ENCODE results near the gene ITPKC.

The ITPKC gene

DNA sequence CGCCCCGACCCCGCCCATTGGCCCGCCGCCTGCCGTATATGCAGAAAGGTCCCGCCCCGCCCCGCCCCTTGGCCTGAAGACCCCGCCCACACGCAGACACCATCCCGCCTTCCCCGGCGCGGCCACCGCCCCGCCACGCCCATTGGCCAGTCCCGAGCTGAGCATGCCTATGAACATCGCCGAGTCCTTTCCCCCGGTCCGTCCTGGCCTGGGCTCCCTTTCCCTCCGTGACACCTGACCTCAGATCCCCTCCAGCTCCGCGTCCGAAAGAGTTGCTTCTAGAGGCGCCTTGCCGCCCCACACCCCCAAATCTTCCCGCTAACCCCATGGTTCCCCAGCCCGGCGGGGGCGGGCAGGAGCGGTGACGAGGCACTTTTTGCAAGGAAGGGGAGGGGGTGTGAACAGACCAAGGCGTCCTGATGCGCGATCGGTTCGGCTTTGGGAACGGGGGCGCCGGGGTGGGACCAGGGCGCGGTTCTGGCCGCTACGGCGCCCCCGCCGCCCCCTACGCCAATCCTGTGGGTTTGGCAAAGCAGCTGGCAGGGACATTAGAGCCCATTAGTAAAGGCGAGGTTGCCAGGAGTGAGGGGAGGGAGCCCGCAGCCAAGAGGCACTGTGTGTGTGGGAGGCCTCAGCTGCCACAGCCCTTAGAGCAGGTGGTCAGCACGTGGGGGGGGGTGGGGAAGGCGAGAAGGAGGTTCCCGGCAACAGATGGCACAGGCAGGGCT is 26.1 kb upstream of the ITPKC start:
- peak; percentile 90 to 92 for DNase-seq

DNA sequence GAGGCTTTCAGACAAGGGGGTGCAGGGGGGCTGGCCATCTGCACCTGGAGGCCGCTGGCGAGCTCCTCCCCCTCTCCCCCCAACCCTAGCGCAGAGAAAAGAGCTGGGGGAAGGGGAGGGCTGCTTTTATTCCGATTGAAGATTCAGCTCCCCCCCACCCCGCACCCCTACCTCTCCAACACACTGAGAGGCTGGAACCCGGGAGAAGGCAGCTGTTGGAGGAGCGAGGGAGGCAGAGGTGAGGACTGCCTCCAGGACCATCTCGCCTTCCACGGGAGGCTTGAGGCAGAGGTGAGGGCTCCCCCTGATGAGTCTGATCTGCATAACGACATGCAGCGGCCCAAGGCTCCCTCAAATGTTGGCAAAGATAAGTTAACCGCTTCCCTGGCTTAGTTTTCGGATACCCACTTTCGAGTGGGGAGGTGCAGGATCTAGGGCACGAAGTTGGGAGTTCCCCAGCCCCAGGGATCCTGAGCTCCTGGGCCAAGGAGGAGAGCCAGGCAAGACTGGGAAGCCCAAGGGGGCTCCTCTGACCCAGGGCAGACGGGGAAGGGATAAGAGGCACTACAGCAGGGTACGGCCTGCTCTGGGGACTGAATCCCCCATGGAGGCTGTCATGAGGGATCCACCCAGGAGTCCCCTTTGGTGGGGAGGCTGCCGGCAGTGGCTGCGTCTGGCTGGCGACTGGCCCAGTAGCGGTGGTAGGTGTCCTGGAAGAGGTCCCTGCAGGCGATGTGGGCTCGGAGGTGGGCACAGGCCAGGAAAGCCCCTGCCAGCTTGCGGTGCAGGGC is 25.3 kb upstream of the ITPKC start:
- peak; percentile 20 to 26 for DNase-seq

DNA sequence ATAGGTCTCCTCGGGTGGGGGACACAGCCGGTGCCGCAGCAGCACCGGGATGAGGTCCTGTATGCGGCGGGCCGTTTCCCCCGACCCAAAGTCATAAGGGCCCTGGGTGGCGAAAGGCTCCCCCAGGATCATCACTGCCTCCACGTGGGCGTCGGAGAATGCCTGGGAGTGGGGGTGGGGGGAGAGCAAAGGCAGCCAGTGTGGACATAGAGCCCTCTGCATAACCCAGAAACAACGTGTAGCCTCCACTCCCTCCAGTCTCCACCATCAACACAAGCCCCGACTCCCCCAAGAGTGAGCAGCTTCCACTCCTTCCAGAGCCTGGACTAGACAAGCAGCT is 24.7 kb upstream of the ITPKC start:
- DNase-seq, result no peak

DNA sequence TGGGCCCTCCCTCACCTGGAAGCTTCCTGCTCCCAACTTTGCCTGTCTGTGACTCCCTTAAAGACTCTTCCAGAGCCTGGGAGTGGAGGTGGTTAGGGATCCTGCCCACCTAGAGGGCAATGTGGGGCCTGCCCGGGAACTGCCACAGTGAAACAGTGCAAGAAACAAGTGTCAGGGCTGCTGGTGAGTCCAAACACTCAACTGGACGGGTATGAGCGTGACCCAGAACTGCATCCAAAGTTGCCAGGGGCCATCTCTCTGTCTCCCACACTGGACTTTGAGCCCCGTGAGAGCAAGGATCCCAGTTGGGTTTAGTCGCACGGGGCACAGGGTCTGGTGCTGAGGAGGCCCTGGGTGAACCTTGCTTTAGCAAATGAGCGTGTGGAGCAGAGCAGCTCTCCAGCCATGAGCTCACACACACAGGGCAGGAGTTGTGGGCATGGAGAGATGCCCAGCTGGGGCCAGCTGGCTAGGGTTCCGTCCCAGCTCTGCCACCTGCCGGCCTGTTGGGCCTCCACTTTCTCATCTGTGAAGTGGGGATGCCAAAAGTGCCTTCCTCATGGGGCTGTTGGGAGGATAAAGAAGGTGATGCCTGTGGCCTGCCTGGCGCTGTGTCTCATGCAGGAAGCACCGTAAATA is 23.6 kb upstream of the ITPKC start:
- no peak for DNase-seq

DNA sequence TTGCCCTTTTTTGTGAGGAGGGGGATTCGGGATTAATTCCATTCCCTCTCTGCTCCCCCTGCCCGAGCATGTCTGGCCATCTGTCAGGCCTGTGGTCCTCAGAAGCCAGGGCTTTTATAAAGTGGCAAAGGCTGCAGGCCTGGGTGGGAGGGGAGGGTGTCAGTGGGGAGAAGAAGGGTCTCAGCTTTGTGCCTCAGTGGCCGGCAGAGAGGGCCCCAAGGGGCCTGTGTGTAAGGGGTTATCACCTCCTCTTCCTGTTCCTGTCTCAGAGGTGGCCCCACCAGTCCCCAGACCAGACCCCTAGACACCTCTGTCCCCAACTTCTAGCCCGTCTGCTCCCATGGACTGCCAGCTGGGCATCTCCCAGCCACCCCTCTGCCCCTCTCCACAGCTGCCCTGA is 23.0 kb upstream of the ITPKC start:
- no peak for DNase-seq

DNA sequence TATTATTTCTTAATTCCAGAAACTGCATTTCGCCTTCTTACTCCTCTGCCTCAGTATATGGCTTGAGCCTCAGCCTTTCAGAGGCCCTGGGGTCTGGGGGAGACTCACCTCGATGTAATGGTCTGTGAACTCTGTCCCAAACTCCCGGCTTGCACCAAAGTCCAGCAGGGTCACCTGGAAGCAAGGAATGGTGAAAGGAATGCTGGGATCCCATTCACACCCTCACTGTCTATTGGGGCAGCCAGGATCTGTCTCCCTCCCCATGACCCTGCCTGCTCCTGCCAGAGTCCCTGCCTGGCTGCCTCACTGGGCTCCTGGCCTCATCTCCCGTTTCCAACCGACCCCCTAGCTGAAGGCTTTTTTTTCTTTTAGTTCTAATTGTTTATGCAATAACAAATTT is 21.0 kb upstream of the ITPKC start:
- no peak for DNase-seq

DNA sequence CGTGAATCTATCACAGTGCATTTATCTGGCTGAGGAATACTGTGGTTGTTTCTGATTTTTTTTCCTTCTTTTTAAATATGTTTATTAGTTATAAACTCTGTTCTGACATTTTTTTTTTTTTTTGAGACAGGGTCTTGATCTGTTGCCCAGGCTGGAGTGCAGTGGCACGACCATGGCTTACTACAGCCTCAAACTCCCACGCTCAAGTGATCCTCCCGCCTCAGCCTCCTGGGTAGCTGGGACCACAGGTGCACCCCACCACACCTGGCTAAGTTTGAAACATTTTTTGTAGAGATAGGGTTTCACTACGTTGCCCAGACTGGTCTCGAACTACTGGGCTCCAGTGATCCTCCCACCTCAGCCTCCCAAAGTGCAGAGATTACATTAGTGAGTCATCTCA is 19.9 kb upstream of the ITPKC start:
- no peak for DNase-seq

DNA sequence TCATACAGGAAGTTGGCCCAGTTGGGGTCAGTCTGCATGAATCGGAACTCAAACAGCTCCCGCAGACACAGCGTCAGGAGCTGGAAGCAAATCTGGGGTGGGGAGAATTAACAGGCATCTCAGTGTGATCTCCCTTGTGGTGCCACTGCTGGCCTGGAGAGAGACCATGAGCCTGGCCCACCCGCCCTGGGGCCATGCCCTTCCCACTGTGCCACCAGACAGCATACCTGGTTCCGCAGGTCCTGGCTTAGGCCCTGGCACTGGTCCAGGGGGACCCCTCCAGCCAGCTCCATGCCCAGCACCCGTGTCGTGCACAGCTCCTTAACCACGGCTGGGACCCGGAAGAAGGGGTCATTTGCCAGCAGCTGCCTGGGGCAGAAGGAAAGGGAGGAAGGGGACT is 16.8 kb upstream of the ITPKC start:
- no peak for DNase-seq

DNA sequence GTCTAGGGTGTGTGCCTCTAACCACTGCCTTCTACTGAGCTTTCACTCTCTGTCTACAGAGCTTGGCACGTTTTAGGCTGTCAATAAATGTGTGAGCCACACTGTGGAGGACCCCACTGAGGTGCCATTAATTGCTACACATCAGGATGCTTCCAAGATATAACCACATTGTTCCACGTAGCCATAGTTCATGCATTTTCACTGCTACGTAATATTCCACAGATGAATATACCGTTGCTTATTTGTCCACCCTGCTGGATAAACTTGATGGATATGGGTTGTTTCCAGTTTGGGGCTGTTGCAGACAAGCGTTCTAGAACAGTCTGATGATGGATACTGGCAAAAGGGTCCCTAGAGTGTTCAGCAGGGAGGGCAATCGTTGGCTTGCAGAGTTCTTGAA is 15.2 kb upstream of the ITPKC start:
- DNase-seq, result no peak

DNA sequence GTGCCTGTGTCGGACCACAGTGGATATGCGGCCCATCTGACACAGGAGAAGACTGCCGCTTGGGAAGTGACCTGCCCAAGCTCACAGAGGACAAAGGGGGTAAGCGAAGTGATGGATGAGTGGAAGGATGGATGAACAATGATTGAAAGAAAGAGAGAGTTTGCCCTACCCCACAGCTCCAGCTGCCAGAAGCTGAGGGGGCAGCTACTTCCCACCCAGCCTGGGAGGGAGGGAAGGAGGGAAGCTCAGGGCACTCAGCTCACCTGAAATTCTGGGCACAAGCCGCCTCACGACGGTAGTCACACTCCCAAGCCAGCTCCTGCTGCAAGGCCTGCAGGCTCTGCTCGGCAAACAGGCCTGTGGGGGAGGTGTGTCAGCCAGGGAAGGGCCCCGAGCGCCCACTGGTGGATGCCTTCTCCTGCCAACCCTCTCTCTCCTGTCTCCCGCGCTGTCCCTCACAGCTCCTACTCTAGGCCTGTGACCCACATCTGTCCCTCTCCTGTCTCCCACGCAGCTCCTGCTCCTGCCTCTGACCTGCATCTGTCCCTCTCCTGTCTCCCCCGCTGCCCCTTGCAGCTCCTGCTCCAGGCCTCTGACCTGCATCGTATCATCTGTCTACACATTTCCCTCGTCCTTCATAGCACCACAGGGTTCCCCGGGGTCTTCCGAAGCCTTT is 14.4 kb upstream of the ITPKC start:
- DNase-seq, result no peak

DNA sequence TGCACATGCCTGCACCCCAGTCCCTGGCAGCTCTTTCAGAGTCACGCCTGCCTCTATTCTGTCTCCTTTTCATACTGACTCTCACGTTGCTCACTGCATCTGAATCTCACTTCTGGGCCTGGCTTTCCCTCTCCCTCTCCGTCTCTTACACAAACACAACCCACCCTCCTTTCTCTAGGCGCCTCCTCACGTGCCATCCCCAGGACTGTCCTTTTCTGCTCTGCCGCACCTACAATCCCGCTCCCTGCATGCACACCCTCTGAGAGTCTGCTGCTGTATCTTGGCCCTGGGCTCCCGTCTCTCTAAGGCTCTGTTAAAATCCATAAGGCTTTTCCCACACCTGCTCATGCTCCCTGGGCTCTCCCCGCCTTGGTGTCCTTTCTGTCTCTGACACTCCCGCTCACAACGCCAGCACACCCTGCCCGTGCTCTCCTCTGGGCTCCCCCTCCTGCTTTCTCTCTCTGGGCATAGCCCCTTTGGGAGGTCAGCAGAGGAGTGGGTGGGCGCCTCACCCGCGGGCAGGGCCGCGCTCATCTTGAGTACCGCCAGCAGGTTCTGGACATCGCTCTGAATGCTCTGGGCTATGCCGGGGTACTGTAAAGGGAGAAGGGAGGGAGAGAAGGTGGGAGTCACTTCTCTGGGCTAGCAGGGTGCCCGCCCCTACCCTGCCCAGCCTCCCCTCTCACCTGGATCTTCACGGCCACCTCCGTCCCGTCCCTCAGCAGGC is 13.7 kb upstream of the ITPKC start:
- DNase-seq, result no peak

DNA sequence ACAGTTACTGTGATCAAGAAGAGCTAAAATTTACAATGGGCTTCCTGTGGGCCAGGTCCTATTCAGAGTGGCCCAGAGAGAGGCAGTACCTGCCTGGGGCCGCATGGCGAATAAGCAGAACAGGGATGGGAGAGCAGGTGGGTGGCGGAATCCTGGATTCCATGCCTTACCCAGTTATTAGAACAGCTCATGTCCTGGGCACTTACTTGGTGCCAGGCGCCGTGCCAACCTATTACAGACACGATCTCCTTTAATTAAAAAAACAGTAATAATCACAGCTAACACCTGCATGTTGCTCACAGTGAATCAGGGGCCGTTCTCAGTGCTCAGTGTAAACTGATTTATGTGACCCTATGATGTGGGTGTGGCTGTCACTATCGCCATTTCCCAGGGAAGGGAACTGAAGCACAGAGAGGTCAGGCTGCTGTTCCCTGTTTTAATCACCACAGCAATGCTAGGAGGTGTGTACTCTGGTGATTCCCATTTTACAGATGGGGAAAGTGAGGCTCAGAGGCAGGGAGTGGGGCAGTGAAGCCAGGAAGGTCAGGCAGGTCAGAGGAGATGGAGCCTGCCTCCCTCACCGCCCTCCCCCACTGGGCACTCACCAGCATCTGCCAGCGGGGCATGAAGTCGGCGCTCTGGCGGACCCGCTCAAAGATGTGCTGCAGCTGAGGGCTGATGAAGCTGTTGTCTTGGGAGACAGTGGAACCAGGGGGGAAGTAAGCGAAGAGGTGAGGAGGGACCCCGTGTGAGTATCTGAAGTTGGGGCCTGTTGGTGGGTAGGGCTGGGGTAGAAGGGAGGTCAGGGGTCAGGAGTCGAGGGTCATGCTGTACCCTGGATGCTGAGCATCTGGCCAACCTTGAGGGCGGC is 12.2 kb upstream of the ITPKC start:
- DNase-seq, result no peak

DNA sequence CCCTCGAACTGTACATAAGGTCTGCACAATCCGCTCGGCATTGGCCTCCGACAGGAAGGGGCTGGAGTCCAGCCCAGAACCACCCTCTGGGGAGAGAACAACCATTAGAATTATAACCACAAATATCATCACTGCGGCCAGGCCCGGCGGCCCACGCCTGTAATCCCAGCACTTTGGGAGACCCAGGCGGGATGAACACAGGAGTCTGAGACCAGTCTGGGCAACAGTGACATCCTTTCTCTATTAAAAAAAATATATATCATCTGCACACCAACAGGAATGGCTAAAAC is 11.6 kb upstream of the ITPKC start:
- no peak for DNase-seq

DNA sequence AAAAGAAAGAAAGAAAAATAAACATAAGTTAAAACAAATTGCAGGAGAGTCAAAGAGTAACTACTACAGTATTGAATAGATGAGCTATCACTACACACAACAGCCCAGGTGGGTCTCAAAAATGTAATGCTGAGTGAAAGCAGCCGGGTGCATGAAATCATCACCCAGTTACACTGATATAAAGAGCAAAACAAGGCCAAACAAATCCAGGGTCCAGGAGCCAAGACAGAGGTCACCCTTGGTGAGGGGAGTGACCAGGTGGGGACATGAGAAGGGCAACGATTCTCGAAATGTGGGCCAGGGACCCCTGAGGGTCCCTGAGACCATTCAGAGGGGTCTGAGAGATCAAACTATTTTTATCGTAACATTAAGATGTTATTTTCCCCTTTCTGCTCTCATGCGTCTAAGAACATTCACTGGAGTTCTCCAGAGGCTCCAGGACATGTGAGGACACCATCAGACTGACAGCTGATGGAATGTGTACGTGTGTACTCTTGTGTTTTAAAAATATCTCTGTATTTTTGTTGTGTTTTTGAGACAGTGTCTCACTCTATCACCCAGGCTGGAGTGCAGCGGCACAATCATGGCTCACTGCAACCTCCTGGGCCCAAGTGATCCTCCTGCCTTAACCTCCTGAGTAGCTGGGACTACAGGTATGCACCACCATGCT is 10.8 kb upstream of the ITPKC start:
- no peak for DNase-seq

DNA sequence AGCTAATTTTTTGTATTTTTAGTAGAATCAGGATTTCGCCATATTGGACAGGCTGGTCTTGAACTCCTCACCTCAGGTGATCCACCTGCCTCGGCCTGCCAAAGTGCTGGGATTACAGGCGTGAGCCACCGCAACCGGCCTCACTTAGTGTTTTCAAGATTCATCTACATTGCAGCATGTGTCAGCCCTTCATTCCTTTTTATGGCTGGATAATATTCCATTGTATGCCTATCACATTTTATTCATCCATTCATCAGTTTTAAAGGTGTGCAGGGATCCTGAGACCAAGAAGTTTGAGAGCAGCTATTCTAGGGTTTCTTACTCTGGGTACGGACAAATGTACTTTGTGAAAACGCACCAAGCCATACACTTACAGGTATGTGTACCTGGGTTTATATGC is 9.3 kb upstream of the ITPKC start:
- DNase-seq, result no peak

DNA sequence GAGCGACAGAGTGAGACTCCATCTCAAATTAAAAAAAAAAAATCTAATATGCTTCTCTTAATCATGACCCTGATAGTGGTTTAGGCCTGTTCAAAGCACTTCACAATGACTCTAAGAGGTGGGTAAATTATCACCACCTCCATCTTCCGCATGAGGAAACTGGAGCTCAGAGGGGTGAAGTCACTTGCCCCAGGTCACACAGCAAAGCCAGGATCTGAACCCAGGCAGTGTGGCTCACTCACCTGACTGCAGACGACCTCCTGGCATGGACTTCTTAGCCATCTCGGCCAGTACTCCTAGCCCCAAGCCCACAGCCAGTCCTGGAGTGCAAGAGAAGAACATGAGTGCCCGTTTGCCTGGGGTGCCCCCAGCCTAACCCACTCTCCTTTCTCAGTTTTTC is 7.1 kb upstream of the ITPKC start:
- DNase-seq, result no peak

DNA sequence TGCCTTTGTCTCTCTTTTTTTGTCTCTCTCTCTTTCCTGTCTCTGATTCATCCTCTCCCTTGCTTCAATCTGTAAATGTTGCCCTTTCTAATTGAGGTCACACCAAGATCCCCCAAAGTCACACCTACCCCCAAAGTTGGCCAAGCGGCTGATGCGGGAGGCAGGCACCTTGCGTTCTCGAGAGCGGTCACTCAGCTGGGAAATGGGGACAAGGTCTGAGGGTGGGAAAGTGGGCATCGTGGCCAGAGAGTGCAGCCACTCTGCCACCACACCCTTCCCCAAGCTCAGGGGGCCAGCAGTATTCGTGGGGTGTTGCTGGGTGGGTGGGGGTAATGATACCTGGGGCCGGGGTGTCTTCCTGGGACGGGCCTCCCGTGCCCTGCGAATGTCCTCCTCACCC is 3.0 kb upstream of the ITPKC start:
- no peak for DNase-seq

DNA sequence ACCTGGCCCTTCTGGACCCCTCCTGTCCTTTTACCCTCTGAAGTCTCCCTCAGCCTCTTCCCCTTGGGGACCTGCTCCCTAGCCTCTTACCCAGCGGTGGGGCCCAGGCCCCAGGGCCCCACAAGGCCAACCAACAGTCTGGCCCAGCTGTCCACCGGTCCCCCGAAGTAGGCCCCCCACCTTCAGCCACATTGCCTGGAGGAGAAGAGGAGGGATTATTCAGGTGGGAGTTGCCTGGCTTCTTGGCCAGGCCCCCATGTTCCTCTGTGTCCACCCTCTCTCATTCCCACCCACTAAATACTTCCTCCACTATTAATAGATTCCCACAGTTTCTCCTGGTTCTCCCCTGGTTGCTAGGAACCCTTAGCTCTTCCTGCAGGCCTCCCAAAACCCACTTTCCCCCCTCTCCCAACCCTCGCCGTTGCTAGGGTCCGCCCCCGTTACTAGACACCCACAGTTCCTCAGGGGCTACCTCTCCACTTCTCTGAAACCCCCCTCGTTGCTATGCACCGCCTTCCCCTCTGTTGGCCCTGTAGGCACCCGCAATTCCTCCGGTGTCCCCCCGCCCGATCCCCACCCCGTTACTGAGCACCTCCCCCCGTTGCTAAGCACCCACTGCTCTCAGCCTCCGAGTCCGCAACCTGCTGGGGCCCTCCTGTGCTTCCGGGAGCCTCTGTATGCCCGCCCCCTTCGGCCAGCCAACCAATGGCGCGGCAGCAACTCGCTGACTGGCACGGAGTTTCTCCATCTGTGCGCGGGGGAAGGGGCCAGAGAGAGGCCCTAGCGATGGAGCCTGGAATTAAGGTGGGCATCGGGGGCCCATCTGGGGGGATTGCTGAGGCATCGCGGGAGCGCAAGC is 2.2 kb upstream of the ITPKC start:
- peak; percentile 94 for DNase-seq

DNA sequence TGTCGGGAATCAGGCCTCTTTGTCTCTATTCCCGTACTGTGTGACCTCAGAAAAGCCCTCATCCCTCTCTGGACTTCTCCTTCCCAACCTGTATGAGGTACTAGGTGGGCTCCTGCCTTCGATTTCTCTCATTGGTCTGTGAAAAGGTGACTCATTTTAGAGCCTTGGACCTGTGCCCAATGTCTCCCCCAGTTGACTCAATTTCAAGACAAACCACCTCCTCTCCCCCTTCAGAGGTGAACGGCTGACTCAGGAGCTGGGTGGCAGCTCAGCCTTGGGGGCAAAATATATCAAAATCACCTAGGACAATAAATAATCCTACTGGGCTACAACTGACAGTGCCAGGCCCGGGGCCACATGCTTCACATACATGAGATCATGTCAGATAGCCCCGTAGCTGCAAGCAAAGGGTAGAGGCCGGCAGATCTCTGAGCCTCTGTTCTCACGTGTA is 856 bp upstream of the ITPKC start:
- peak; percentile 67 to 76 for DNase-seq

DNA sequence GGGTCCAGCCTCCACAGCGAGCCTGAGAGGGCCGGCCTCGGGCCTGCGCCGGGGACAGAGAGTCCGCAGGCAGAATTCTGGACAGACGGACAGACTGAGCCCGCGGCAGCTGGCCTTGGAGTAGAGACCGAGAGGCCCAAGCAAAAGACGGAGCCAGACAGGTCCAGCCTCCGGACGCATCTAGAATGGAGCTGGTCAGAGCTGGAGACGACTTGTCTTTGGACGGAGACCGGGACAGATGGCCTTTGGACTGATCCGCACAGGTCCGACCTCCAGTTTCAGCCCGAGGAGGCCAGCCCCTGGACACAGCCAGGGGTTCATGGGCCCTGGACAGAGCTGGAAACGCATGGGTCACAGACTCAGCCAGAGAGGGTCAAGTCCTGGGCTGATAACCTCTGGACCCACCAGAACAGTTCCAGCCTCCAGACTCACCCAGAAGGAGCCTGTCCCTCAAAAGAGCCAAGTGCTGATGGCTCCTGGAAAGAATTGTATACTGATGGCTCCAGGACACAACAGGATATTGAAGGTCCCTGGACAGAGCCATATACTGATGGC is 490 bp downstream of the ITPKC start:
- DNase-seq, result no peak
